Progenitor cell of endocrine pancreas (in vitro differentiated cells): ENCODE measurements around the gene LMX1B. TPM values are rescaled to one million over a fixed set of nuclear protein-coding genes. Genes with fewer than 3 reads are reported as not detected.

Experiments
- DNase-seq: peaks from one replicate; pipeline ENCODE4 v3.0.0; 2021; ENCODE audit warnings: low spot score; ENCODE audit not compliant: unreplicated experiment
- H3K27ac Mint-ChIP-seq: 2 replicates; pipeline ENCODE4 v1.8.0; 2021; ENCODE audit warnings: mild to moderate bottlenecking, moderate library complexity, mixed read lengths
- H3K27me3 Mint-ChIP-seq: 2 replicates; pipeline ENCODE4 v1.8.0; 2021; ENCODE audit warnings: mixed read lengths
- H3K36me3 Mint-ChIP-seq: 2 replicates; pipeline ENCODE4 v1.8.0; 2022; ENCODE audit warnings: mixed read lengths; ENCODE audit not compliant: insufficient read depth
- H3K4me1 Mint-ChIP-seq: 2 replicates; pipeline ENCODE4 v1.8.0; 2021; ENCODE audit warnings: low read depth, mixed read lengths
- H3K4me3 Mint-ChIP-seq: 2 replicates; pipeline ENCODE4 v1.8.0; 2021; ENCODE audit warnings: low read depth, mild to moderate bottlenecking, moderate library complexity, mixed read lengths
- H3K9me3 Mint-ChIP-seq: 2 replicates; pipeline ENCODE4 v1.8.0; 2021; ENCODE audit warnings: low read depth, mixed read lengths
- CTCF ChIP-seq: fragments of 200-600 bp; sonication (generic); IDR thresholded peaks from one replicate; pipeline ENCODE4 v1.5.0; 2021; ENCODE audit warnings: antibody characterized with exemption, mild to moderate bottlenecking; ENCODE audit not compliant: unreplicated experiment
- total RNA-seq: library from RNA; stranded (reverse); gene quantifications from 2 replicates; pipeline ENCODE4 v1.2.1, GENCODE V29; 2021

The LMX1B gene
- total RNA-seq, 1 donor from 2014 or later = 9.1 TPM

- no peak overlapping the region for H3K4me3 Mint-ChIP-seq
- H3K27me3 Mint-ChIP-seq = peaks cover 80% of the 10 kb centered on the region
- no peaks in the 10 kb centered on the region for H3K9me3 Mint-ChIP-seq
- DNase-seq = no peak
- no peak for TF ChIP-seq CTCF
- no peaks in the 10 kb centered on the region for H3K36me3 Mint-ChIP-seq
- H3K27ac Mint-ChIP-seq = no peak overlapping the region
- no peaks in the 10 kb centered on the region for H3K4me1 Mint-ChIP-seq
Measured at GRCh38 chr9:126745574-126746411, 132.1 kb downstream of the LMX1B start.

Other genes with a start within 250 kb of the LMX1B start
- 16.9 and 21.8 TPM in 2 replicates for gene ZBTB43, start 191.1 kb downstream of the LMX1B start, total RNA-seq
- gene ZBTB34, start 246.7 kb downstream of the LMX1B start, total RNA-seq = 21.5 TPM in 2 replicates